Measurements from ENCODE around the gene SCN1A. TPM values are rescaled to one million over a fixed set of nuclear protein-coding genes. Genes with fewer than 3 reads are reported as not detected.

The SCN1A gene
- total RNA-seq, 2 donors from 2014 or later = not detected

- WGBS, 2 donors = 16 to 21% methylated on average over 3 of the region's 3 CpGs
- DNase-seq (peak; percentile 29 to 64 (median 48)), ATAC-seq (peak; percentile 90)
- H3K27me3 ChIP-seq = no peaks in the 10 kb centered on the region
- peak overlapping the region; percentile 8 to 41 (median 19) for H3K27ac ChIP-seq
- no peaks in the 10 kb centered on the region for H3K9me3 ChIP-seq
- intact Hi-C loops (cut with DNase I) = no loop called here
- TF ChIP-seq POLR2A (IDR thresholded peaks at IDR 0.05) (no peak), CTCF (IDR thresholded peaks at IDR 0.05) (no peak)
- H3K4me3 ChIP-seq = no peak overlapping the region
- peaks cover 32% of the 10 kb centered on the region for H3K4me1 ChIP-seq
- H3K36me3 ChIP-seq (replicated peaks in 1 of 2; ENCODE audit: insufficient read depth in 1 of 2, low read depth in 2 of 2) = no peaks in the 10 kb centered on the region
Measured at GRCh38 chr2:166134252-166135151, 6.7 kb upstream of the SCN1A start.

- no peak for DNase-seq
- Histone ChIP-seq H3K9me3 (no peaks in the 10 kb centered on the region), H3K36me3 (replicated peaks in 1 of 2; ENCODE audit: insufficient read depth in 1 of 2, low read depth in 2 of 2) (no peaks in the 10 kb centered on the region), H3K27me3 (no peaks in the 10 kb centered on the region), H3K27ac (peak overlapping the region in 3 of 4 donors; percentile 8 to 41 (median 28)), H3K4me1 (peaks cover 30% of the 10 kb centered on the region), H3K4me3 (no peak overlapping the region)
- WGBS, 2 donors = 66% methylated on average over 7 of the region's 7 CpGs
- TF ChIP-seq POLR2A (IDR thresholded peaks at IDR 0.05) (no peak), CTCF (IDR thresholded peaks at IDR 0.05) (no peak)
- intact Hi-C loops (cut with DNase I) = no loop called here
- ATAC-seq = no peak
Measured at GRCh38 chr2:166133653-166134052, 5.8 kb upstream of the SCN1A start.

GRCh38 chr2:166128156-166128505 is 311 bp upstream of the SCN1A start:
- intact Hi-C loops (cut with DNase I) = loop anchor here (10.0 kb wide), 1 partner anchor 173 kb away; the partner anchor contains the start of gene TTC21B
- no peak for ATAC-seq
- H3K4me1 ChIP-seq = peaks cover 2% of the 10 kb centered on the region
- TF ChIP-seq CTCF (IDR thresholded peaks at IDR 0.05) = no peak
- no peak for TF ChIP-seq POLR2A (IDR thresholded peaks at IDR 0.05)
- H3K4me3 ChIP-seq = no peak overlapping the region
- H3K9me3 ChIP-seq = no peaks in the 10 kb centered on the region
- H3K27ac ChIP-seq = no peak overlapping the region
- no peaks in the 10 kb centered on the region for H3K36me3 ChIP-seq (replicated peaks in 1 of 2; ENCODE audit: insufficient read depth in 1 of 2, low read depth in 2 of 2)
- no peak for DNase-seq
- no peaks in the 10 kb centered on the region for H3K27me3 ChIP-seq

GRCh38 chr2:166126007-166126639 is 1.7 kb downstream of the SCN1A start:
- intact Hi-C loops (cut with DNase I) = loop anchor here (10.0 kb wide), 1 partner anchor 171 kb away; the partner anchor contains the start of gene TTC21B
- 82 to 90% methylated on average over 6 of the region's 6 CpGs for WGBS, 2 donors
- no peak overlapping the region for H3K4me3 ChIP-seq
- H3K9me3 ChIP-seq = no peaks in the 10 kb centered on the region
- no peak overlapping the region for H3K27ac ChIP-seq
- H3K4me1 ChIP-seq = no peaks in the 10 kb centered on the region
- TF ChIP-seq POLR2A (IDR thresholded peaks at IDR 0.05) = no peak
- DNase-seq (no peak), ATAC-seq (no peak)
- H3K36me3 ChIP-seq (replicated peaks in 1 of 2; ENCODE audit: insufficient read depth in 1 of 2, low read depth in 2 of 2) = no peaks in the 10 kb centered on the region
- no peaks in the 10 kb centered on the region for H3K27me3 ChIP-seq

GRCh38 chr2:166125557-166125956 is 2.3 kb downstream of the SCN1A start:
- ATAC-seq (no peak), DNase-seq (no peak)

More at GRCh38 chr2:166125557-166125956, 2.3 kb downstream of the SCN1A start:
- TF ChIP-seq CTCF (IDR thresholded peaks at IDR 0.05) (no peak), POLR2A (IDR thresholded peaks at IDR 0.05) (no peak)
- Histone ChIP-seq H3K4me3 (no peak overlapping the region), H3K4me1 (no peaks in the 10 kb centered on the region), H3K36me3 (replicated peaks in 1 of 2; ENCODE audit: insufficient read depth in 1 of 2, low read depth in 2 of 2) (no peaks in the 10 kb centered on the region), H3K9me3 (no peaks in the 10 kb centered on the region), H3K27ac (no peak overlapping the region), H3K27me3 (no peaks in the 10 kb centered on the region)
- intact Hi-C loops (cut with DNase I) = loop anchor here (10.0 kb wide), 1 partner anchor 171 kb away; the partner anchor contains the start of gene TTC21B
- 76 to 78% methylated on average over 2 of the region's 2 CpGs for WGBS, 2 donors
